Stimulated activated CD4-positive, alpha-beta T cell treated with anti-CD3 and anti-CD28 coated beads, Interleukin-4, amount 100 ng/mL, for 24 hours (primary cell): Measurements from ENCODE around the gene HAUS1.
"Not testable (repeated sequence)": the region's sequence is repeated elsewhere in the genome, so short reads cannot be mapped to it uniquely, and the experiment has no call there.

Experiments
- DNase-seq: peaks from one replicate; pipeline ENCODE4 v3.0.0-alpha.2; 2020

The HAUS1 gene

GRCh38 chr18:46160050-46160798, 56.0 kb downstream of the HAUS1 start:
- no peak for DNase-seq

DNA sequence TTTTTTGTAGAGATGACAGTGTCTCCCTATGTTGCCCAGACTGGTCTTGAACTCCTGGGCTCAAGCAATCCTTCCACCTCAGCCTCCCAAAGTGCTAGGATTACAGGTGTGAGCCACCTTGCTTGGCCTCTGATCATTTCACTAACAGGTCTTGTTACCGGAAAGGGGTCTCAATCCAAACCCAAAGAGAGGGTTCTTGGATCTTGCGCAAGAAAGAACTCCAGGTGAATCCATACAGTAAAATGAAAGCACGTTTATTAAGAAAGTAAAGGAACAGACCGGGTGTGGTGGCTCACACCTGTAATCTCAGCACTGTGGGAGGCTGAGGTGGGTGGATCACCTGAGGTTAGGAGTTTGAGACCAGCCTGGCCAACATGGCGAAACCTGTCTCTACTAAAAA, 56.7 kb downstream of the HAUS1 start:
- not testable (repeated sequence) for DNase-seq

GRCh38 chr18:46161703-46162396, 57.7 kb downstream of the HAUS1 start:
- no peak for DNase-seq

DNA sequence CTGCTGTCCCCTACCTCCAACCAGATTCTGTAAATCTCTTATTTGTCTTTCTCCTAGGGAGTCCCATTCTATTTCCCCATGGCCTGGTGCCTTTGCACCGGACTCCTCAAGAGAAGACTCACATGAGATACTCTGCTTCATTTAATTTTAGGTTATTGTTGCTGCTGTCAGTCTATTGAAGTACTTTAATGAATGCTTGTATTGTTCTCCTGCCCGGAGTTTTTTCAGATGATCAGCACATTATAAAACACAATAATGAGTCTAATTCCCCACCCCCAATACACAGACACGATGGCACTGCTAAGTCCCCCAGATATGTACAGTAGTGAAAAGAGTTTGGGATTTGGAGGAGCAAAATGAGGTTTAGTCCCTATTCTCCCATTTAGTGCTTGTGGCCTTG, 58.9 kb downstream of the HAUS1 start:
- no peak for DNase-seq

DNA sequence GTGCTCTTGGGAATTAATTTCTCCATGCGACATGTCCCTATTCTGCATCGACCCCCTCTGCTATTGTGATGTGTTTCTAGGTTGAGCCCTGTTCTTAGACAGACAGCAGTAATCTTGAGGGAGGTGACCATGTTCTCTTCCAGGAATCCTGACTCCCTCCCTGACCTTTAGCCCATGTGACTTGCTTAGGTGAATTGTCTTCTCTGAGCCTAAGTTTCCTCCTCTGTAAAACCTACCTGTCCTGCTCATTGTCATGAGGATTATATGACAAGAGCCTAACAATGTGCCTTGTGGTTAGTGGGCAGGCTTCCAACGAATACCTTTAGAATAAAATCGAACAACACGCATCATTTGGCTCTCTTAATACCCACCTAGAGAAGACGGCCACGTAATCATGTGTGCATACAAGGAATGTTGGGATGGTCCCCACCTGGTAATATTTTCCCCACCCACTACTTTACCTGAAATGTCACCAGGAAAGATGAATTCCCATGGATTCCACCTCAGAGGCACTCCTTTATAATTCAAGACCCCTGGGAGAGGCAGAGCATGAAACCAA, 59.8 kb downstream of the HAUS1 start:
- DNase-seq: no peak

- DNase-seq: not testable (repeated sequence)
Measured at GRCh38 chr18:46164502-46164901, 60.3 kb downstream of the HAUS1 start.

DNA sequence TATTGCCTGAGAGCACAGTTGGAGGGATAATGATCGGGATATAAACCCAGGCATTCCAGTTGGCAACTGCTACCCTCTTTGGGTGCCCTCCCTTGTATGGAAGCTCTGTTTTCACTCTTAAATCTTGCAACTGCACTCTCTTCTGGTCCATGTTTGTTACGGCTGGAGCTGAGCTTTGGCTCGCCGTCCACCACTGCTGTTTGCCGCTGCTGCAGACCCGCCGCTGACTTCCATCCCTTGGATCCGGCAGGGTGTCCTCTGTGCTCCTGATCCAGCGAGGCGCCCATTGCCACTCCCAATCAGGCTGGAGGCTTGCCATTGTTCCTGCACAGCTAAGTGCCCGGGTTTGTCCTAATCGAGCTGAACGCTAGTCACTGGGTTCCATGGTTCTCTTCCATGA, 60.7 kb downstream of the HAUS1 start:
- DNase-seq: no peak

DNA sequence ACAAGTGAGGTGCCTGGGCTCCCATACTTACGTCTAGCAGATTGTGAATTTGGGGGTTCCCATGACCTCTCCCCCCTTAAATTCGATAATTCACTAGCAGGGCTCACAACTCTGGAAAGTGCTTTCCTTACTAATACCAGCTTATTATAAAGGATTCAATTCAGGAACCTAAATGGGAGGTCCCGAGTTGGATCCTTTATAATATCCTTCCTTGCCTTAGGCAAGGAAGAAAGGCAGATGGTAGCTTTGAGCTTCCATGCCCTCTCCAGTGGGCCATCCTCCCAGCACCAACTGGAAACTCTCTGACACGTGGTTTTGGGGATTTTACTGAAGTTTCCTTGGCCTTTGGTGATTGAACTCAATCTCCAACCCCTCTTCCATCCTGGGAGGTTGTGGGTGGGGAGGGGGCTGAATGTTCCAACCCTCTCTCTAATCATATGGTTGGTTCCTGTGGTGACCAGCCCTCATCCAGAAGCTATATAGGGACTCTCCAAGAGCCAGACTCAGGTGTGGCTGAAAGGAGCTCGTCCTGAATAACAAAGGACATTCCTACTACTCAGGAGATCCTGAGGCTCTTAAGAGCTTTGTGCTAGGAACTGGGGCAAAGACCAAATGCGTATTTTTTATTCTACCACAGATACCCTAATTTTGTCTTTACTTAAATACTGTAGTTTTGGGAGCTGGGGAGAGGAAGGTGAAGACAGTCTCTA, 62.2 kb downstream of the HAUS1 start:
- DNase-seq: no peak

GRCh38 chr18:46167971-46168370, 63.8 kb downstream of the HAUS1 start:
- DNase-seq: no peak

- no peak for DNase-seq
Measured at GRCh38 chr18:46169464-46169941, 65.3 kb downstream of the HAUS1 start.

- no peak for DNase-seq
Measured at GRCh38 chr18:46171331-46171730, 67.1 kb downstream of the HAUS1 start.

- DNase-seq: peak; percentile 95
Measured at GRCh38 chr18:46173393-46174341, 69.5 kb downstream of the HAUS1 start.

DNA sequence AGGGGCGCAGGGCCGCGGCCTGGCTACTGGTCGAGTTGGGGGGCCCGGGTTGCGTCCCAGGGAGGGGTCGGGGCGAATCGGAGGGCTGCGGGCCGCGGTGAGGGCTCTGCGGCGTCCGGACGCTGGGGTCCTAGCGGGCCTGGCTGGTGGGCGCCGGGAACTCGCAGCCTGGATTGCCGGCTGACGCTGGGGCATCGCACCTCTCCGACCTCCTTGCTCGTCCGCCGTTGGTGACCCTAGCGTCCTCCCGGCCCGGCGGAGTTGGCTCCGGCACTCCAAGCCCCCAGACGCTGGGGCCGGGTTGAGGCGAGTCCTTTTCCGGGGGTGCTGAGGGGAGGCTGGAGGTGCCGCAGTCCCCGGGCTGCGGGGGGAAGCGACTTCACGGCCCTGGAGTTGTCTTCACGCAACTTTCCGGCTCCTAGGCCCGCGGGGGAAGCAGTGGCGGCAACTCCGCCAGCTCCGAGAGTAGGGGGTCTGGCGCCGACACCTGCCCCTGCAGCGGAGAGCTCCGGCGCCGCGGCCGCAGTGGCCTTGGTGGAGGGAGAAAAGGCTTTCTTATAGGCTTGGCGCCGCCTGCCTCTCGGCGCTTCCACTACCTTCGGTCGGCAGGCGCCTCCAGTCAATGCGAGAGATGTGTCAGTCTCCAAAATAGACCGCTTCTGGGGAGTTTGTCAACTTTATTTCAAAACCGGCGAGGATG, 70.3 kb downstream of the HAUS1 start:
- DNase-seq: peak; percentile 59

GRCh38 chr18:46176001-46176400, 71.8 kb downstream of the HAUS1 start:
- no peak for DNase-seq
